Measurements from ENCODE around the gene EP400.

GRCh38 chr12:132057691-132058090 is 107.9 kb downstream of the EP400 start:
- TF ChIP-seq POLR2AphosphoS5 (IDR thresholded peaks at IDR 0.05; ENCODE audit: control insufficient read depth, insufficient read depth, low read depth, low read length) (no peak), AFF1 (IDR thresholded peaks at IDR 0.05; ENCODE audit: low read depth in 1 of 2, partially characterized antibody in 2 of 2) (no peak), GATA2 (CRISPR knock-in tag; IDR thresholded peaks at IDR 0.05) (no peak), ZNF407 (IDR thresholded peaks at IDR 0.05; ENCODE audit: low read depth) (no peak), BHLHE40 (IDR thresholded peaks at IDR 0.05; ENCODE audit: low read length) (no peak), ZNF717 (CRISPR knock-in tag; IDR thresholded peaks at IDR 0.05) (no peak), ZNF311 (CRISPR knock-in tag; IDR thresholded peaks at IDR 0.05) (no peak), ZKSCAN1 (IDR thresholded peaks at IDR 0.05; ENCODE audit: low read depth, low read length) (no peak), CHD1 (IDR thresholded peaks at IDR 0.05; ENCODE audit: low read length) (no peak), SIN3A (IDR thresholded peaks at IDR 0.05; ENCODE audit: borderline replicate concordance in 2 of 2, control insufficient read depth in 1 of 2, low read depth in 2 of 2, low read length in 2 of 2) (no peak), EZH2 (IDR thresholded peaks at IDR 0.05; ENCODE audit: borderline replicate concordance, low read depth, low read length) (no peak)
- TF ChIP-seq, protein P1, sequence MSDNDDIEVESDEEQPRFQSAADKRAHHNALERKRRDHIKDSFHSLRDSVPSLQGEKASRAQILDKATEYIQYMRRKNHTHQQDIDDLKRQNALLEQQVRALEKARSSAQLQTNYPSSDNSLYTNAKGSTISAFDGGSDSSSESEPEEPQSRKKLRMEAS (CRISPR knock-in tag; IDR thresholded peaks at IDR 0.05), result no peak
